ENCODE data around the gene VPS13D. TPM values are rescaled to one million over a fixed set of nuclear protein-coding genes. Genes with fewer than 3 reads are reported as not detected.

VPS13D gene
- total RNA-seq, 1 donor from 2014 or later: 13.8 TPM

DNA sequence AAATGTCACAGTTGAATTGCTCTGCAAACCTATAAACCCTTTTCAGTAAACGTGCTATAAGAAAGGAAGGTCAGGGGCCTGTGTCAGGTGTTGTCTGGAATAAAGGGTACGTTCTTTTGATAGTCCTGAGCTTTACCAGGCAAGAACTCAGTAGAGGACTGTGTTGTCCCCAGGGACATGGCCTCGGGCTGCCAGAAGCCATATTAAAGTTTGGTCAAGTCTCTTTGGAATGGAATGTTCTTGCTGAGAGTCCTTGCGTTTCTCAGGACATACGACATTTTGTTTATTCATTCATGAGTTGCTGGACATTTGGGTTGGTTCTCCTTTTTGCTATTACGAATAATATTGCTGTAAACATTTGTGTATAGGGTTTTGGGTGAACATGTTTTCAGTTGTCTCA is 16.8 kb downstream of the VPS13D start:
- DNase-seq (ENCODE audit: low read depth): no peak
- TF ChIP-seq, protein P1, sequence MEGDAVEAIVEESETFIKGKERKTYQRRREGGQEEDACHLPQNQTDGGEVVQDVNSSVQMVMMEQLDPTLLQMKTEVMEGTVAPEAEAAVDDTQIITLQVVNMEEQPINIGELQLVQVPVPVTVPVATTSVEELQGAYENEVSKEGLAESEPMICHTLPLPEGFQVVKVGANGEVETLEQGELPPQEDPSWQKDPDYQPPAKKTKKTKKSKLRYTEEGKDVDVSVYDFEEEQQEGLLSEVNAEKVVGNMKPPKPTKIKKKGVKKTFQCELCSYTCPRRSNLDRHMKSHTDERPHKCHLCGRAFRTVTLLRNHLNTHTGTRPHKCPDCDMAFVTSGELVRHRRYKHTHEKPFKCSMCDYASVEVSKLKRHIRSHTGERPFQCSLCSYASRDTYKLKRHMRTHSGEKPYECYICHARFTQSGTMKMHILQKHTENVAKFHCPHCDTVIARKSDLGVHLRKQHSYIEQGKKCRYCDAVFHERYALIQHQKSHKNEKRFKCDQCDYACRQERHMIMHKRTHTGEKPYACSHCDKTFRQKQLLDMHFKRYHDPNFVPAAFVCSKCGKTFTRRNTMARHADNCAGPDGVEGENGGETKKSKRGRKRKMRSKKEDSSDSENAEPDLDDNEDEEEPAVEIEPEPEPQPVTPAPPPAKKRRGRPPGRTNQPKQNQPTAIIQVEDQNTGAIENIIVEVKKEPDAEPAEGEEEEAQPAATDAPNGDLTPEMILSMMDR (conservative IDR thresholded peaks at IDR 0.05; ENCODE audit: low read depth, low read length): no peak
- H3K4me3 ChIP-seq (ENCODE audit: low read depth, low read length): no peak overlapping the region

DNA sequence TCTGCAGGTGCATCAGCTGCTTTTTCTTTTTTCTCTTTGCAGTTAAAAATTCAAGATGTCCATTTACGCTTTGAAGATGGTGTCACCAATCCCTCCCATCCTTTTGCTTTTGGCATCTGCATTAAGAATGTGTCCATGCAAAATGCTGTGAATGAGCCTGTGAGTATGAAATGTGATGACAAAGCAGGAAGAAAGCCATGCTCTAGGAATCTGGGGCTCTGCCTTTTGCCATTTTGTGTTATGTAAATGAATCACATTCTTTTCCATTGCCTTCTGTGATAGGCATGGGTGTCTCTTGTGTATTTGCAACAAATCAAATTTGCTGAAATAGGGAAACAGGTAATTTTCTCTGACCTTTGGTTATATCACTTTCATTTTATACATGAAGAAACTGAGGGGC is 19.4 kb downstream of the VPS13D start:
- no peak overlapping the region for H3K4me3 ChIP-seq (ENCODE audit: low read depth, low read length)
- TF ChIP-seq, protein P1 (conservative IDR thresholded peaks at IDR 0.05; ENCODE audit: low read depth, low read length): no peak
- DNase-seq (ENCODE audit: low read depth): no peak

DNA sequence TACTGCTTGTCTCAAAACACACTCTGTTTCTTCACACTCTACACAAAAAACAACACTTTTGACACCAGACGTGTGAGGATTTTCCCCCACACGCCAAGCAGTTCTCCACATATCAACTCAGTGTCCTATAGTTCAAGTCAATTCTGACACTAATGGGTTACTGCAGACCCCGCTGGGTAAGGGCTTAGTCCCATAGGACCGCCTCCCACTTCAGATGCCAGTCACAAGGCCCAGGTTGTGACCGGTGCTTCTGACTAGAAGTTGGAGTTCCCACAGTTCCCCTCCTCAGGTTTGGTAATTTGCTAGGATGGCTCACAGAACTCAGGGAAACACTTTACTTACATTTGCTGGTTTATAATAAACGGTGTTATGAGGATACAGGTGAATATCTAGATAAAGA is 19.9 kb downstream of the VPS13D start:
- DNase-seq (ENCODE audit: low read depth): no peak
- TF ChIP-seq, protein P1 (conservative IDR thresholded peaks at IDR 0.05; ENCODE audit: low read depth, low read length): no peak
- H3K4me3 ChIP-seq (ENCODE audit: low read depth, low read length): no peak overlapping the region

DNA sequence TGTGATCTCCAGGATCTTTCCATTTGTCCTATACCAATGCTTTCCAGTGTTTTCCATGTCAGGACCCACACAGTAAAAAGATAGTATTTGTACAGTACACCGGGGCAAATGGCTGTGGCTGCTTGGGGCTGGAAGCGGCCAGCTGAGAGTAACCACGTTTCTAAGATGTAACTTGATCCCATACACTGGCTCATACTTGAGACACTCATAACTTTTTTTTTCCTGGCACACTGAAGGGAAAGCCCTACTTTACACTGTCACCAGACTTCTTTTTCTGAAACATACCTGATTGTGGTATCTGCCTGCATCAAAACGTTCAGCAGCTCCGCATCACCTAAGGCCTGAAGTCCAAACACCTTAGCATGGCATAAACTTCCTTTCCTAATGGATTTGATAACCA is 21.6 kb downstream of the VPS13D start:
- TF ChIP-seq, protein P1 (conservative IDR thresholded peaks at IDR 0.05; ENCODE audit: low read depth, low read length): no peak
- DNase-seq (ENCODE audit: low read depth): no peak
- no peak overlapping the region for H3K4me3 ChIP-seq (ENCODE audit: low read depth, low read length)

- no peak for DNase-seq (ENCODE audit: low read depth)
- TF ChIP-seq, protein P1 (conservative IDR thresholded peaks at IDR 0.05; ENCODE audit: low read depth, low read length): no peak
- H3K4me3 ChIP-seq (ENCODE audit: low read depth, low read length): no peak overlapping the region
Measured at GRCh38 chr1:12255913-12256312, 26.1 kb downstream of the VPS13D start.

GRCh38 chr1:12258272-12258671 is 28.4 kb downstream of the VPS13D start:
- no peak overlapping the region for H3K4me3 ChIP-seq (ENCODE audit: low read depth, low read length)
- DNase-seq (ENCODE audit: low read depth): no peak
- TF ChIP-seq, protein P1 (conservative IDR thresholded peaks at IDR 0.05; ENCODE audit: low read depth, low read length): no peak

DNA sequence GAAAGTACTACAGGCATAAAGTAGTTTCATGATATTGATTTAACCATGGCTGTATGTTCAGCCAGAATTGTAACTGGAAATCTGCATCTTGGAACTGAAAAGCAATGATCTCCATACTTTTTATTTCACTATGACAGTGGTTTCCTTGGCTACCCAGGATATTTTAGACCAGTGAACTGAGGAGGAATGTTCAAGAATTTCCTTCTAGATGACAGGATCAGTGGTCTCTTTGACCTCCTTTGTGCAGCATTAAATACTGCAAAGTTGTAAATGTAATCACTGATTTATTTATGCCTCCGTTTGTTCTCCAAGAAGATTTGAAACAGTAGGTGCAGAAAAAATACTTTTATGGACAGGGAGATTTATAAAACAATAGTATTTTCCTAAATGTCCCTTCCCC is 39.5 kb downstream of the VPS13D start:
- H3K4me3 ChIP-seq (ENCODE audit: low read depth, low read length): no peak overlapping the region
- TF ChIP-seq, protein P1 (conservative IDR thresholded peaks at IDR 0.05; ENCODE audit: low read depth, low read length): no peak
- no peak for DNase-seq (ENCODE audit: low read depth)
